GM12878 (cell line): ENCODE results near the gene TMBIM1. TPM values are rescaled to one million over a fixed set of nuclear protein-coding genes. Genes with fewer than 3 reads are reported as not detected.

Source experiments
- BACH1 ChIP-seq: fragments of 450-650 bp; IDR thresholded peaks from 2 replicates; pipeline ENCODE4 v1.6.1; 2017; ENCODE audit warnings: mild to moderate bottlenecking, borderline replicate concordance
- BHLHE40 ChIP-seq, 2 experiments: fragments of 450-650 bp in 1 of 2; IDR thresholded peaks; 2 replicates each; pipeline ENCODE4 v1.6.1; 2011 to 2017; ENCODE audit warnings: low read depth in 2 of 2, borderline replicate concordance in 1 of 2, improper control_type of control experiment in 1 of 2, low read length in 1 of 2, mild to moderate bottlenecking in 1 of 2
- BMI1 ChIP-seq: fragments of 450-650 bp; IDR thresholded peaks from 2 replicates; pipeline ENCODE4 v1.6.1; 2016; ENCODE audit warnings: mild to moderate bottlenecking, moderate library complexity, borderline replicate concordance
- CREM ChIP-seq: IDR thresholded peaks from 2 replicates; pipeline ENCODE4 v1.6.1; 2014; ENCODE audit warnings: antibody characterized with exemption, low read depth
- DPF2 ChIP-seq: fragments of 450-650 bp; IDR thresholded peaks from 2 replicates; pipeline ENCODE4 v1.6.1; 2017; ENCODE audit warnings: mild to moderate bottlenecking
- E2F8 ChIP-seq: fragments of 450-650 bp; IDR thresholded peaks from 2 replicates; pipeline ENCODE4 v1.6.1; 2018; ENCODE audit warnings: mild to moderate bottlenecking, low read depth, moderate library complexity; ENCODE audit not compliant: partially characterized antibody
- HDGF ChIP-seq: fragments of 450-650 bp; IDR thresholded peaks from 2 replicates; pipeline ENCODE4 v1.6.1; 2016; ENCODE audit warnings: antibody characterized with exemption
- IKZF1 ChIP-seq: fragments of 450-650 bp; conservative IDR thresholded peaks from 2 replicates; pipeline ENCODE4 v1.6.1; 2017; ENCODE audit warnings: antibody characterized with exemption, mild to moderate bottlenecking
- LARP7 ChIP-seq: fragments of 450-650 bp; IDR thresholded peaks from 2 replicates; pipeline ENCODE4 v1.6.1; 2017; ENCODE audit warnings: mild to moderate bottlenecking
- MXI1 ChIP-seq: fragments of 150-350 bp; IDR thresholded peaks from 2 replicates; pipeline ENCODE4 v1.6.1; 2011; ENCODE audit warnings: low read depth, mild to moderate bottlenecking, inconsistent platforms, low read length, improper control_type of control experiment
- NFIC ChIP-seq: IDR thresholded peaks from 2 replicates; pipeline ENCODE4 v1.6.1; 2012; ENCODE audit warnings: low read depth, mild to moderate bottlenecking, inconsistent platforms, low read length, moderate library complexity
- NRF1 ChIP-seq: conservative IDR thresholded peaks from 2 replicates; pipeline ENCODE4 v1.6.1; 2011; ENCODE audit warnings: mild to moderate bottlenecking, low read depth, low read length, improper control_type of control experiment
- RB1 ChIP-seq: fragments of 450-650 bp; formaldehyde crosslinking; IDR thresholded peaks from 2 replicates; pipeline ENCODE4 v1.6.1; 2017; ENCODE audit warnings: mild to moderate bottlenecking, borderline replicate concordance
- WRNIP1 ChIP-seq: IDR thresholded peaks from 2 replicates; pipeline ENCODE4 v1.6.1; 2011; ENCODE audit warnings: low read depth, low read length, improper control_type of control experiment, borderline replicate concordance
- ZNF384 ChIP-seq: IDR thresholded peaks from 2 replicates; pipeline ENCODE4 v1.6.1; 2012; ENCODE audit warnings: low read depth, mild to moderate bottlenecking, low read length, improper control_type of control experiment, borderline replicate concordance
- polyA plus RNA-seq, 11 experiments: library from polyadenylated mRNA; depleted of rRNA in 4 of 11; unstranded in 6 of 11; stranded (reverse) in 5 of 11; fragments of >200 nt; fragmentation: Nextera tagmentation in 4 of 11; fragmentation: Illumina TruSeq in 1 of 11; extraction: Ambion mirVana in 4 of 11; extraction: Trizol in 1 of 11; gene quantifications; 1 replicate in 1 of 11; 2 replicates in 10 of 11; pipeline versions ENCODE4 v1.2.1 to v1.2.3, GENCODE V29; 2011 to 2016; ENCODE audit warnings: inconsistent platforms in 2 of 11, missing spikeins in 2 of 11, low read depth in 1 of 11
- total RNA-seq, 4 experiments: library from RNA; depleted of rRNA in 3 of 4; stranded (reverse); fragments of >200 nt in 3 of 4; fragmentation: Illumina TruSeq in 1 of 4; extraction: Trizol in 1 of 4; gene quantifications; 2 replicates each; pipeline versions ENCODE4 v1.2.1 to v1.2.3, GENCODE V29; 2013 to 2021
- TF ChIP-seq, protein P1 (sequence below): fragments of 450-650 bp; IDR thresholded peaks from 2 replicates; pipeline ENCODE4 v1.6.1; 2016; ENCODE audit warnings: mild to moderate bottlenecking

The TMBIM1 gene
- total and polyA plus RNA-seq, 10 of the 15 experiments (the other 5 are each of a cell fraction or from before 2014, with no cell fraction given) = 6.1 to 38.3 (median 26.2) TPM

DNA sequence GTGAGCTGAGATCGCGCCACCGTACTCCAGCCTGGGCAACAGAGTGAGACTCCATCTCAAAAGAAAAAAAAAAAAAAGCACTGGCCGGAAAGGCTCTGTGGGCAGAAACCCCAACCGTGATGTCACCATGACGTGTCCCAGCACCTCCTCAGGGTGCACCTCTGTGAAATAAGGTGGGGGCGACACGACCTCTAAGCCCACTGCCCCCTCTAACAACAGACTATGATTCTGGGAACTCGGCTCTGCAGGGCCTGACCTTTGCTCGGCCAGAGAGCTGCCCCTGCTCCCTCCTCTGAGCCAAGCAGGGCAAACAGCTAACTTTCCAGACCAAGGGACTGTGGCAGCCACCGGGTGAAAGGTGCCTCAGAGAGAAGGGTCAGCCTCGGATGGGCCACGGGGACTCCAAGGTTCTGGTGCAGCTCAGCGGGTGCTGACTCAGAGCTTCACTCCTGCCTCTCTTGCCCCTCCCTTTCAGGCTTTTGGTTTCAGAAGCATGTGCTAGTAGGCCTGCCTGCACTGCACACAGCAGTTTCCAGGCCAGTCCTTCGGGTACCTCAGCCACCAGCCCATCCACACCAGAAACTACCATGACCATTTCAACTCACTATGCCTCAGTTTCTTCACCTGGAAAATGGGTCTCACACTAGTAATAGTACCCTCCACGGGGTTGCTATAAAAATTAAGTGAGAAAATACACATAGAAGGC, 8.0 kb downstream of the TMBIM1 start (continued):
- TF ChIP-seq E2F8 = no peak
- TF ChIP-seq, protein P1, sequence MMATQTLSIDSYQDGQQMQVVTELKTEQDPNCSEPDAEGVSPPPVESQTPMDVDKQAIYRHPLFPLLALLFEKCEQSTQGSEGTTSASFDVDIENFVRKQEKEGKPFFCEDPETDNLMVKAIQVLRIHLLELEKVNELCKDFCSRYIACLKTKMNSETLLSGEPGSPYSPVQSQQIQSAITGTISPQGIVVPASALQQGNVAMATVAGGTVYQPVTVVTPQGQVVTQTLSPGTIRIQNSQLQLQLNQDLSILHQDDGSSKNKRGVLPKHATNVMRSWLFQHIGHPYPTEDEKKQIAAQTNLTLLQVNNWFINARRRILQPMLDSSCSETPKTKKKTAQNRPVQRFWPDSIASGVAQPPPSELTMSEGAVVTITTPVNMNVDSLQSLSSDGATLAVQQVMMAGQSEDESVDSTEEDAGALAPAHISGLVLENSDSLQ = 0 out of 2 replicates have a peak, but pooled peaks have one; percentile 10
- TF ChIP-seq CREM = peak; percentile 11; the same call in 1 of the 2 replicates
- peak; percentile 16 to 55; a peak in 1 of 4 replicates for TF ChIP-seq BHLHE40 (IDR thresholded peaks at IDR 0.05; ENCODE audit: borderline replicate concordance in 1 of 2, low read depth in 2 of 2, low read length in 1 of 2)
- peak; percentile 47; the same call in 1 of the 2 replicates for TF ChIP-seq ZNF384
- peak; percentile 45; the same call in 1 of the 2 replicates for TF ChIP-seq IKZF1
- 0 out of 2 replicates have a peak, but pooled peaks have one; percentile 19 for TF ChIP-seq HDGF
- TF ChIP-seq BMI1 = no peak
- TF ChIP-seq NRF1 = no peak
- TF ChIP-seq NFIC = no peak
- no peak for TF ChIP-seq RB1
- TF ChIP-seq LARP7 = no peak
- peak; percentile 46; the same call in 1 of the 2 replicates for TF ChIP-seq DPF2
- TF ChIP-seq BACH1 = peak; percentile 49; the same call in 1 of the 2 replicates
- peak; percentile 44; the same call in 1 of the 2 replicates for TF ChIP-seq MXI1
- TF ChIP-seq WRNIP1 = no peak
